HEK293T (cell line): ENCODE data around the gene CLIP1.

ENCODE experiments used
- ELF4 ChIP-seq: fragments of 450-650 bp; IDR thresholded peaks from 2 replicates; pipeline ENCODE4 v1.6.1; 2017; ENCODE audit warnings: antibody characterized with exemption
- FOXM1 ChIP-seq: fragments of 450-650 bp; IDR thresholded peaks from 2 replicates; pipeline ENCODE4 v1.6.1; 2017; ENCODE audit warnings: mild to moderate bottlenecking, borderline replicate concordance
- LEF1 ChIP-seq: fragments of 450-650 bp; IDR thresholded peaks from 2 replicates; pipeline ENCODE4 v1.6.1; 2017; ENCODE audit warnings: mild to moderate bottlenecking, borderline replicate concordance

DNA sequence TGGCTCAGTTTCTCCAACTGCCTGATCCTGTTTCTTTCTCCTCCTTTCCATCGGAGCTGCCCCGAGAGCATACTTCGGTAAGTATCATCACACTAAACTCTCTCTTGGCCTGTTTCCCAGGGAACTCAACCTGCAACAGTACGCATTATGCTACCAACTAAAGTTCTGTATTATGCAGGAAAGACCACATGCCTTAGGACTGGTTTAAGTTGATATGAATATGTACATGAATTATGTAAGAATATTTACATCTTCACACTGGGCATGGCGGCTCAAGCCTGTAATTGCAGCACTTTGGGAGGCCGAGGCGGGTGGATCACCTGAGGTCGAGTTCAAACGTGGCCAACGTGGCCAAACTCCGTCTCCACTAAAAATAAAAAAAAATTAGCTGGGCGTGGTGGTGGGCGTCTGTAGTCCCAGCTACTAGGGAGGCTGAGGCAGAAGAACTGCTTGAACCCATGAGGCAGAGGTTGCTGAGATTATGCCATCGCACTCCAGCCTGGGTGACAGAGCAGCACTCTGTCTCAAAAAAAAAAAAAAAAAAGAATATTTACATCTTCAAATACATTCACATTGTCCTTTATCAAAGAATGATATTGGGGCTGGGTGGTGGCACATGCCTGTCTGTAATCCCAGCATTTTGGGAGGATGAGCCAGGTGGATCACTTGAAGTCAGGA is 124.3 kb downstream of the CLIP1 start:
- TF ChIP-seq LEF1 = no peak
- TF ChIP-seq ELF4 = no peak
- TF ChIP-seq FOXM1 = no peak
